Measurements from ENCODE around the gene NRXN3.

The NRXN3 gene

GRCh38 chr14:78714711-78715110 is 544.5 kb downstream of the NRXN3 start:
- Mint-ChIP-seq H3K27me3 (no peaks in the 10 kb centered on the region), H3K27ac (no peak overlapping the region), H3K4me3 (no peak overlapping the region), H3K4me1 (ENCODE audit: low read depth in 2 of 2) (no peaks in the 10 kb centered on the region), H3K36me3 (ENCODE audit: insufficient read depth) (no peaks in the 10 kb centered on the region), H3K9me3 (peaks cover 8 to 10% of the 10 kb centered on the region in 2 donors)
- ATAC-seq (replicated peaks) (no peak), DNase-seq (no peak)

- Mint-ChIP-seq H3K27me3 (no peaks in the 10 kb centered on the region), H3K4me1 (ENCODE audit: low read depth in 2 of 2) (no peaks in the 10 kb centered on the region), H3K9me3 (peaks cover 0 to 1% of the 10 kb centered on the region in 2 donors), H3K4me3 (no peak overlapping the region), H3K36me3 (ENCODE audit: insufficient read depth) (no peaks in the 10 kb centered on the region), H3K27ac (no peak overlapping the region)
- ATAC-seq (replicated peaks) = no peak
- DNase-seq = no peak
These were observed 551.7 kb downstream of the NRXN3 start for GRCh38 chr14:78721756-78722480.

GRCh38 chr14:78725086-78725485 is 554.9 kb downstream of the NRXN3 start:
- no peak overlapping the region for H3K4me3 Mint-ChIP-seq
- DNase-seq = no peak
- no peak for ATAC-seq (replicated peaks)
- no peaks in the 10 kb centered on the region for H3K36me3 Mint-ChIP-seq (ENCODE audit: insufficient read depth)
- no peaks in the 10 kb centered on the region for H3K4me1 Mint-ChIP-seq (ENCODE audit: low read depth in 2 of 2)
- no peak overlapping the region for H3K27ac Mint-ChIP-seq
- no peaks in the 10 kb centered on the region for H3K27me3 Mint-ChIP-seq
- peaks cover 0 to 1% of the 10 kb centered on the region in 2 donors for H3K9me3 Mint-ChIP-seq

- H3K9me3 Mint-ChIP-seq = no peaks in the 10 kb centered on the region
- ATAC-seq (replicated peaks) (no peak), DNase-seq (no peak)
- H3K4me1 Mint-ChIP-seq (ENCODE audit: low read depth in 2 of 2) = no peaks in the 10 kb centered on the region
- no peak overlapping the region for H3K4me3 Mint-ChIP-seq
- no peaks in the 10 kb centered on the region for H3K36me3 Mint-ChIP-seq (ENCODE audit: insufficient read depth)
- no peaks in the 10 kb centered on the region for H3K27me3 Mint-ChIP-seq
- no peak overlapping the region for H3K27ac Mint-ChIP-seq
These were observed 566.9 kb downstream of the NRXN3 start for GRCh38 chr14:78737116-78737515.

- H3K4me3 Mint-ChIP-seq = no peak overlapping the region
- no peak for ATAC-seq (replicated peaks)
- no peaks in the 10 kb centered on the region for H3K4me1 Mint-ChIP-seq (ENCODE audit: low read depth in 2 of 2)
- DNase-seq = no peak
- no peaks in the 10 kb centered on the region for H3K9me3 Mint-ChIP-seq
- H3K27me3 Mint-ChIP-seq = no peaks in the 10 kb centered on the region
- no peak overlapping the region for H3K27ac Mint-ChIP-seq
- no peaks in the 10 kb centered on the region for H3K36me3 Mint-ChIP-seq (ENCODE audit: insufficient read depth)
These were observed 567.4 kb downstream of the NRXN3 start for GRCh38 chr14:78737601-78738000.

GRCh38 chr14:78746086-78746595 is 576.0 kb downstream of the NRXN3 start:
- ATAC-seq (replicated peaks) (no peak), DNase-seq (no peak)
- H3K4me1 Mint-ChIP-seq (ENCODE audit: low read depth in 2 of 2) = no peaks in the 10 kb centered on the region
- no peaks in the 10 kb centered on the region for H3K27me3 Mint-ChIP-seq
- no peak overlapping the region for H3K4me3 Mint-ChIP-seq
- no peak overlapping the region for H3K27ac Mint-ChIP-seq
- peaks cover 0 to under 1% of the 10 kb centered on the region in 2 donors for H3K9me3 Mint-ChIP-seq
- no peaks in the 10 kb centered on the region for H3K36me3 Mint-ChIP-seq (ENCODE audit: insufficient read depth)

GRCh38 chr14:78747813-78748212 is 577.6 kb downstream of the NRXN3 start:
- Mint-ChIP-seq H3K27ac (no peak overlapping the region), H3K4me3 (no peak overlapping the region), H3K4me1 (ENCODE audit: low read depth in 2 of 2) (no peaks in the 10 kb centered on the region), H3K27me3 (no peaks in the 10 kb centered on the region), H3K9me3 (peaks cover 2 to 7% of the 10 kb centered on the region in 2 donors), H3K36me3 (ENCODE audit: insufficient read depth) (no peaks in the 10 kb centered on the region)
- DNase-seq (no peak), ATAC-seq (replicated peaks) (no peak)

- Mint-ChIP-seq H3K36me3 (ENCODE audit: insufficient read depth) (no peaks in the 10 kb centered on the region), H3K4me1 (ENCODE audit: low read depth in 2 of 2) (no peaks in the 10 kb centered on the region), H3K4me3 (no peak overlapping the region), H3K9me3 (peaks cover 2 to 7% of the 10 kb centered on the region in 2 donors), H3K27me3 (no peaks in the 10 kb centered on the region), H3K27ac (no peak overlapping the region)
- no peak for DNase-seq
- ATAC-seq (replicated peaks) = no peak
These were observed 582.5 kb downstream of the NRXN3 start for GRCh38 chr14:78752518-78753188.

GRCh38 chr14:78754059-78754458 is 583.9 kb downstream of the NRXN3 start:
- no peaks in the 10 kb centered on the region for H3K27me3 Mint-ChIP-seq
- ATAC-seq (replicated peaks) (no peak), DNase-seq (no peak)
- H3K27ac Mint-ChIP-seq = no peak overlapping the region
- H3K9me3 Mint-ChIP-seq = peaks cover 4 to 7% of the 10 kb centered on the region in 2 donors
- H3K36me3 Mint-ChIP-seq (ENCODE audit: insufficient read depth) = no peaks in the 10 kb centered on the region
- no peaks in the 10 kb centered on the region for H3K4me1 Mint-ChIP-seq (ENCODE audit: low read depth in 2 of 2)
- no peak overlapping the region for H3K4me3 Mint-ChIP-seq

- H3K27ac Mint-ChIP-seq = no peak overlapping the region
- no peak overlapping the region for H3K4me3 Mint-ChIP-seq
- no peaks in the 10 kb centered on the region for H3K27me3 Mint-ChIP-seq
- peaks cover 0 to 2% of the 10 kb centered on the region in 2 donors for H3K9me3 Mint-ChIP-seq
- DNase-seq (no peak), ATAC-seq (replicated peaks) (no peak)
- no peaks in the 10 kb centered on the region for H3K4me1 Mint-ChIP-seq (ENCODE audit: low read depth in 2 of 2)
- H3K36me3 Mint-ChIP-seq (ENCODE audit: insufficient read depth) = no peaks in the 10 kb centered on the region
These were observed 588.2 kb downstream of the NRXN3 start for GRCh38 chr14:78758333-78758732.

GRCh38 chr14:78762331-78762730 is 592.2 kb downstream of the NRXN3 start:
- ATAC-seq (replicated peaks) (no peak), DNase-seq (no peak)
- Mint-ChIP-seq H3K27me3 (no peaks in the 10 kb centered on the region), H3K9me3 (peaks cover 0 to 4% of the 10 kb centered on the region in 2 donors), H3K27ac (no peak overlapping the region), H3K4me1 (ENCODE audit: low read depth in 2 of 2) (no peaks in the 10 kb centered on the region), H3K4me3 (no peak overlapping the region), H3K36me3 (ENCODE audit: insufficient read depth) (no peaks in the 10 kb centered on the region)

- H3K4me3 Mint-ChIP-seq = no peak overlapping the region
- no peaks in the 10 kb centered on the region for H3K36me3 Mint-ChIP-seq (ENCODE audit: insufficient read depth)
- H3K4me1 Mint-ChIP-seq (ENCODE audit: low read depth in 2 of 2) = no peaks in the 10 kb centered on the region
- H3K9me3 Mint-ChIP-seq = peaks cover 0 to 4% of the 10 kb centered on the region in 2 donors
- ATAC-seq (replicated peaks) = no peak
- H3K27me3 Mint-ChIP-seq = no peaks in the 10 kb centered on the region
- H3K27ac Mint-ChIP-seq = no peak overlapping the region
- DNase-seq = no peak
These were observed 593.6 kb downstream of the NRXN3 start for GRCh38 chr14:78763746-78764145.

- Mint-ChIP-seq H3K36me3 (ENCODE audit: insufficient read depth) (no peaks in the 10 kb centered on the region), H3K4me1 (ENCODE audit: low read depth in 2 of 2) (no peaks in the 10 kb centered on the region), H3K9me3 (peaks cover 1 to 2% of the 10 kb centered on the region in 2 donors), H3K27ac (no peak overlapping the region), H3K27me3 (no peaks in the 10 kb centered on the region), H3K4me3 (no peak overlapping the region)
- DNase-seq (no peak), ATAC-seq (replicated peaks) (no peak)
These were observed 594.1 kb downstream of the NRXN3 start for GRCh38 chr14:78764240-78764639.

- DNase-seq = no peak
- H3K27ac Mint-ChIP-seq = no peak overlapping the region
- no peaks in the 10 kb centered on the region for H3K4me1 Mint-ChIP-seq (ENCODE audit: low read depth in 2 of 2)
- no peak overlapping the region for H3K4me3 Mint-ChIP-seq
- H3K9me3 Mint-ChIP-seq = peaks cover 5 to 6% of the 10 kb centered on the region in 2 donors
- H3K36me3 Mint-ChIP-seq (ENCODE audit: insufficient read depth) = no peaks in the 10 kb centered on the region
- H3K27me3 Mint-ChIP-seq = no peaks in the 10 kb centered on the region
- ATAC-seq (replicated peaks) = no peak
These were observed 594.5 kb downstream of the NRXN3 start for GRCh38 chr14:78764645-78765044.

Measured in effector memory CD8-positive, alpha-beta T cell (primary cell).